Stimulated activated CD4-positive, alpha-beta T cell treated with anti-CD3 and anti-CD28 coated beads, Interleukin-12 subunit alpha, Interleukin-12 subunit beta, amount 100 ng/mL, for 24 hours (primary cell): Measurements from ENCODE around the gene NHSL2.
"Not testable (repeated sequence)": the region's sequence is repeated elsewhere in the genome, so short reads cannot be mapped to it uniquely, and the experiment has no call there.

Source experiments
- DNase-seq, 2 experiments: peaks; one replicate each; pipeline ENCODE4 v3.0.0-alpha.2; 2020; ENCODE audit warnings: low read depth in 2 of 2

Gene NHSL2

DNA sequence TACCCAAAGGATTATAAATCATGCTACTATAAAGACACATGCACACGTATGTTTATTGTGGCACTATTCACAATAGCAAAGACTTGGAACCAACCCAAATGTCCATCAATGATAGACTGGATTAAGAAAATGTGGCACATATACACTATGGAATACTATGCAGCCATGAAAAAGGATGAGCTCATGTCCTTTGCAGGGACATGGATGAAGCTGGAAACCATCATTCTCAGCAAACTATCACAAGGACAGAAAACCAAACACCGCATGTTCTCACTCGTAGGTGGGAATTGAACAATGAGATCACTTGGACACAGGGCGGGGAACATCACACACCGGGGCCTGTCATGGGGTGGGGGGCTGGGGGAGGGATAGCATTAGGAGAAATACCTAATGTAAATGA lies 265.6 kb downstream of the NHSL2 start:
- not testable (repeated sequence) for DNase-seq

DNA sequence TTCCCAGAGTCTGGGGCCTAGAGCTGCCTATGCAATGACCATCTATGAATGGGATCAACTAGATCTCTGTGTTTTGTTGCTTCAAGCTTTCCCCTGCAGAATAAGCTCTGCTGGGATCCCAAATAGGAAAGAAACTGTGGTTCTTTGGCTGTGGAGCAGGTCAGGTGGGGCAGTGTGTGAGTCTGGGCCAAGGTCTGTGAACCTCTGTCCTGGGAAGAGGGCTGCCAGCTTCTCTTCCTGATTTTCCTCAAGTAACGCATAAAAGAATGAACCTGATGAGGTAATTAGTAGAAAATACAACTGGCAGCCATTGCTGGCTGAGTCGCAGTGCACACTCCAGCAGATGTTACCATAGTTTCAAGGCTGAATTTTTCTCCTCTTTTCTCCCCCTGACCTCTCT lies 266.3 kb downstream of the NHSL2 start:
- no peak for DNase-seq

DNA sequence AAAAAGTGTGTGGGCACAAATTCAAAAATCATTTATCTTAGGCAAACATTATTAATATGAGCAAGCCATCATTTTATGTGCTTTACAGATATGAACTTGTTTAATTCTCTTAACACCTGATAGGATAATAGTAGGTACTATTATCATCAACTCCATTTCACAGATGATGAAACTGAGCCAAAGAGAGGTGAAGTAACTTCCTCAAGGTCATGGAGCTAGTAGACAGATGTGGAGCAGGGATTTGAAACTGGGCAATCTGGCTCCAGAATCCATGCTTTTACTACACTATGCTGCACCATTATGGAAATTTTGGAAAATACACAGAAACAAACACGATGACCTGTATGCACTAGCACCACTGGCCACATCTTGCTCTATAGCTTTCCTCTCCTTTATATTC lies 269.9 kb downstream of the NHSL2 start:
- no peak for DNase-seq

DNA sequence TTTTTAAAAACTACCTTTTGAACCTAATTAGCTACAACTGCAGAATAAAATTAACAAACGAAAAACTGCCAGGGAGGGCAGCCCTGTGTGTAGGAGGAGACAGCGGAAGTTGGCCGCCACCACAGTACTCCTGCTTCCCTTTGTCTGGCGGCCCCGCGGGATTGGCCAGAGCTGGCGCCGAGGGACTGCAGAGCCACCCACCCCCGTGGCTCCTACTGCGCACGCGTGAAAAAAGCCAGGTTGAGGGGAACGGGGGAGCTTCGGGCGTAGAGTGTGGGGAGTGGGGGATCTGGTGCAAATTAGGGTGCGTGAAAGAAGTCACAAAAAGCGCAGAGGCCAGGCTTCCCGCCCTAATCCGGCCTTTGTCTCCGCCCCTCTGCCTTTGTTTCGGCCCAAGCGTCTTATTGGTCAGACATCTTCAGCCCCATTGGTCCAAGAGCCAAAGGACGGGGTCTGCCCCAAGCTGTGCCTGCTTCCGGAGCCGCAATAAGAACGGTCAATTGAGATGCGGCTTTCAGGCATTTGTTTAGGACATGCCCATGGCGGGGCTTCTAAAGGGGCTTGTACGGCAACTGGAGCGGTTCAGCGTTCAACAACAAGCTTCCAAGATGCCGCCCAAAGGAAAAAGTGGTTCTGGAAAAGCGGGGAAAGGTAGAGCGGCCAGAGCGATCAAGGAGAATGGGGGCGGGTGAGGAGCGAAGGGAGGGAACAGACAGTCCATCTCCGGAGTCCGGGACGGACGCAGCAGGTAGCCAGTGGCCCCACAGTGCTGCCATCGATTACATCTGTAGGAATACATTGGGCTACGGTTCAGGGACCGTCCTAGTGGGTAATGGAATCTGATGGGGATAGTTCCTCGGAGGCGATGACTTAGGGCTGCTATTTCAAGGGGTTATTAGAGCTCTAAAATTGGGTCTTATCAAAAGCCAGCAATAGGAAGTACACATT lies 270.8 kb downstream of the NHSL2 start, which contains the start of gene PIN4:
TSS of gene PIN4 (plus strand) at position 580 of the 948 bp plus-strand sequence. CDS start at position 609, 29 bp downstream.
- peak; percentile 66 to 75 for DNase-seq

DNA sequence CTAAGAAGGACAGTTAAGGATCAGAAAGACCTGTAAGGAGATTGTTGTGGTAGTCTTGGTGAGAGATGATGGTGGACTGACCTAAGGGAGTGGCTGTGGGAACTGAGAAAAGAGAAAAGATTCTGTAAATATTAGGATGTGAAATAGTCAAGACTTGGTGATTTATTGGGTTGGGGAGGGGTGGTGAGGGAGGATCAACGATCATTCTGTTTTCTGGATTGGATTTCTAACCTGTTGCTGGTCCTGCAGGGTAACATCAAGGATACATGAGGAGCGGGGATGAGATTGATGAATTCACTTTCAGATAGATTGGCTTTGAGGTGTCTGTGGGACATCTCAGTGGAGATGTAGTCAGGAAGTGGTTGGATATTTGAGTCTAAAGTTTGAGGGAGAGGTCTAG lies 272.3 kb downstream of the NHSL2 start:
- no peak for DNase-seq

DNA sequence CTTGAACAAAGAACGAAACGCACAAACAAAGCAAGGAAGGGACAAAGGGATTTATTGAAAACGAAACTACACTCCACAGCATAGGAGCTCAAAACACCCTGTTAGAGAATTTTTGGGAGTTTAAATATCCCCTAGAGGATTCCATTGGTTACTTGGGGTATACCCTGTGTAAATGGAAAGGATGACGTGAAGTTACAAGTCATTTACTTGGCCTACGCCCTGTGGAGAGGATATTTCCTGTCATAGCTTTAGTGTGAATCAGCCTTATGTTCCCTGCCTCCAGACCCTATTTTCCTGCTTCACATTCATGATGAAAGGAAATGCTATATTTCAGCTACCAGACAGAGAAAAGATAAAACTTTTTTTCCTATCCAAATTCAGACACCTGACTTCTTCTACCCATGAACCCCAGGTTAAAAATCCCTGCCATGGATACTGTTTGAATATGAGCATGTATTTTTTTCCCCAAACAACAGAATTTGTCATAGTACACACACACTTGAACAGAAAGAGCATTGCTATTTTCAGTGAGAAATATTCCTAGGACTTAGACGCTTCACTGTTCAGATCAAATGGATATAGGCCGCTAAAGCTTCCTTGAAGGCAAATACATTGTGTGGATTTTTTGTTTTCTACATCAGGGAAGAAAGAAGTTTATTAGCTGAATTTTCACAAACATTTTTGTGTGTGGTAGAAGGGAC lies 291.3 kb downstream of the NHSL2 start:
- DNase-seq, result no peak
